Measurements from ENCODE around the gene CEP112.

DNA sequence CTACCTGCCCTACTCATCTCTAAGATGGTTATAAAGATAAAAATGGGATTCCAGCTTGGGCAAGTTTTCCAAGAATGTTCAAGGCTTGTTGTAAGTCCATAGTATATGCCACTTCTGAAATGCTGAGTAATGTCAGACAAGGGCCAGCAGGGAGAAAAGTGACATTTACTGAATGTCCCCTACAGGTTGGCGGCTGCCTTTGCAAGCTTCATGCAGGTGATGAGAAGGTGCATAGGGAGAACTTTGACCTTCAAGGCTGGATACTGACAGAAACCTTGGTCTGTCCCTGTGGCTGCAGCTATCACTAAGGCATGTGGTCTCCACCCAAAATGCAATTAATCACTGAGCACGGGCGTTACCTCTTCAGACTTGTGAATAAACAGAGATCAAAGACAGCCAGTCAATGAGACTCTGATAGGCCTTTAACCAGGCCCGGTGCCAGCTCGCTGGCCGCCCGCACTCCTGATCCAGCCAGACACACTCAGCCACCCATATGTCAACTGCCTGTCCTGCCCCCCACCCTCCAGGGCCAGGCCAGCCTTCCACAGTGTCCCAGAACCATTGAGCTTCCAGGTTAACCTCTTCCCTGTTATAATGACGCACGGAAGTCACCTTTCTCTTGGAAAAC, 603.6 kb downstream of the CEP112 start:
- TF ChIP-seq, protein P1, sequence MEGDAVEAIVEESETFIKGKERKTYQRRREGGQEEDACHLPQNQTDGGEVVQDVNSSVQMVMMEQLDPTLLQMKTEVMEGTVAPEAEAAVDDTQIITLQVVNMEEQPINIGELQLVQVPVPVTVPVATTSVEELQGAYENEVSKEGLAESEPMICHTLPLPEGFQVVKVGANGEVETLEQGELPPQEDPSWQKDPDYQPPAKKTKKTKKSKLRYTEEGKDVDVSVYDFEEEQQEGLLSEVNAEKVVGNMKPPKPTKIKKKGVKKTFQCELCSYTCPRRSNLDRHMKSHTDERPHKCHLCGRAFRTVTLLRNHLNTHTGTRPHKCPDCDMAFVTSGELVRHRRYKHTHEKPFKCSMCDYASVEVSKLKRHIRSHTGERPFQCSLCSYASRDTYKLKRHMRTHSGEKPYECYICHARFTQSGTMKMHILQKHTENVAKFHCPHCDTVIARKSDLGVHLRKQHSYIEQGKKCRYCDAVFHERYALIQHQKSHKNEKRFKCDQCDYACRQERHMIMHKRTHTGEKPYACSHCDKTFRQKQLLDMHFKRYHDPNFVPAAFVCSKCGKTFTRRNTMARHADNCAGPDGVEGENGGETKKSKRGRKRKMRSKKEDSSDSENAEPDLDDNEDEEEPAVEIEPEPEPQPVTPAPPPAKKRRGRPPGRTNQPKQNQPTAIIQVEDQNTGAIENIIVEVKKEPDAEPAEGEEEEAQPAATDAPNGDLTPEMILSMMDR (IDR thresholded peaks at IDR 0.05): no peak
- TF ChIP-seq POLR2A (IDR thresholded peaks at IDR 0.05): no peak
